ENCODE measurements around the gene MEGF11. TPM values are rescaled to one million over a fixed set of nuclear protein-coding genes. Genes with fewer than 3 reads are reported as not detected.

MEGF11 gene
- total RNA-seq, 1 donor from 2014 or later: 0.25 TPM

DNA sequence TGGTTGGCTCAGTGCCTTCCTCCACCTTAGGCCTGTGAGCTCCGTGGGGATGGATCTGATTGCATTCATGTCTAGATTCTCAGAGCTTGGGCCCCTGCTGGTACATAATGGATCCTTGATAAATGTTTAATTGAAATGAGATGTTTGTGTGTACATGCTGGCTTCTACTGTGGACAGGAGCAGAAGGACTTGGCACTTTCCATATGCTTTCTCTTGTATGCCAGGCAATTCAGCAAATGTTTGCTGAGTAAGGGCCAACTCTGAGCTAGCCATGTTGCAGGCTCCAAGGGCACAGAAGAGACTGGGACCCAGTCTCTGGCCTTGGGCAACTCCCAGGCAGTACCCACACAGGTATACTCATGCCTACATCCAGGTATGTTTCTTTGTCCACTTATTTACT lies 317.3 kb downstream of the MEGF11 start:
- no peaks in the 10 kb centered on the region for H3K4me1 ChIP-seq
- no peak for DNase-seq (ENCODE audit: extremely low spot score in 2 of 2)

DNA sequence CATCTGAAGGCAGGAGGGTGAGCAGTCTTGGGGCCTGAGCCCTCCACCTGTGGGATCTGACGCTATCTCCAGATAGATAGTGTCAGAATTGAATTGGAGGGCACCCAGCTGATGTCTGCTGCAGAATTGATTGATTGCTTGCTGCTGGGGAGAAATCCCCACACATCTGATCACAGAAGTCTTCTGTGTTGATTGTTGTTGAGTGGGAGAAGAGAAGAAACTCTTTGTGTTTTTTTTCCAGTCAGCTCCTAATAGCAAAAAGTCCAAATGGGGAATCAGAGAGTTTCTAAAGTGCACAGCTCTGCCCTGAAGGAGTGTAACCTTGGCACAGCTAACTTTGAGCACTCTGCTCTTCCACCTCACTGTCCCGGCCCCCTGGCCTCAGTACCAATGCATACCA lies 318.2 kb downstream of the MEGF11 start:
- Histone ChIP-seq H3K9me3 (no peaks in the 10 kb centered on the region), H3K27ac (no peak overlapping the region), H3K36me3 (no peaks in the 10 kb centered on the region), H3K4me3 (no peak overlapping the region), H3K27me3 (no peaks in the 10 kb centered on the region), H3K4me1 (no peaks in the 10 kb centered on the region)
- TF ChIP-seq, protein P1, sequence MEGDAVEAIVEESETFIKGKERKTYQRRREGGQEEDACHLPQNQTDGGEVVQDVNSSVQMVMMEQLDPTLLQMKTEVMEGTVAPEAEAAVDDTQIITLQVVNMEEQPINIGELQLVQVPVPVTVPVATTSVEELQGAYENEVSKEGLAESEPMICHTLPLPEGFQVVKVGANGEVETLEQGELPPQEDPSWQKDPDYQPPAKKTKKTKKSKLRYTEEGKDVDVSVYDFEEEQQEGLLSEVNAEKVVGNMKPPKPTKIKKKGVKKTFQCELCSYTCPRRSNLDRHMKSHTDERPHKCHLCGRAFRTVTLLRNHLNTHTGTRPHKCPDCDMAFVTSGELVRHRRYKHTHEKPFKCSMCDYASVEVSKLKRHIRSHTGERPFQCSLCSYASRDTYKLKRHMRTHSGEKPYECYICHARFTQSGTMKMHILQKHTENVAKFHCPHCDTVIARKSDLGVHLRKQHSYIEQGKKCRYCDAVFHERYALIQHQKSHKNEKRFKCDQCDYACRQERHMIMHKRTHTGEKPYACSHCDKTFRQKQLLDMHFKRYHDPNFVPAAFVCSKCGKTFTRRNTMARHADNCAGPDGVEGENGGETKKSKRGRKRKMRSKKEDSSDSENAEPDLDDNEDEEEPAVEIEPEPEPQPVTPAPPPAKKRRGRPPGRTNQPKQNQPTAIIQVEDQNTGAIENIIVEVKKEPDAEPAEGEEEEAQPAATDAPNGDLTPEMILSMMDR (IDR thresholded peaks at IDR 0.05): no peak
- TF ChIP-seq POLR2A (IDR thresholded peaks at IDR 0.05): no peak
- TF ChIP-seq POLR2AphosphoS5 (IDR thresholded peaks at IDR 0.05; ENCODE audit: insufficient read depth in 1 of 2, low read depth in 1 of 2): no peak
- intact Hi-C loops (cut with DNase I): no loop called here
- DNase-seq (ENCODE audit: extremely low spot score in 2 of 2): no peak

More for the DNA sequence above, 317.3 kb downstream of the MEGF11 start:
- Histone ChIP-seq H3K36me3 (no peaks in the 10 kb centered on the region), H3K4me3 (no peak overlapping the region), H3K27ac (no peak overlapping the region), H3K9me3 (no peaks in the 10 kb centered on the region), H3K27me3 (no peaks in the 10 kb centered on the region)
- intact Hi-C loops (cut with DNase I): no loop called here
- TF ChIP-seq, protein P1 (IDR thresholded peaks at IDR 0.05): no peak
- TF ChIP-seq POLR2AphosphoS5 (IDR thresholded peaks at IDR 0.05; ENCODE audit: insufficient read depth in 1 of 2, low read depth in 1 of 2): no peak
- no peak for TF ChIP-seq POLR2A (IDR thresholded peaks at IDR 0.05)

DNA sequence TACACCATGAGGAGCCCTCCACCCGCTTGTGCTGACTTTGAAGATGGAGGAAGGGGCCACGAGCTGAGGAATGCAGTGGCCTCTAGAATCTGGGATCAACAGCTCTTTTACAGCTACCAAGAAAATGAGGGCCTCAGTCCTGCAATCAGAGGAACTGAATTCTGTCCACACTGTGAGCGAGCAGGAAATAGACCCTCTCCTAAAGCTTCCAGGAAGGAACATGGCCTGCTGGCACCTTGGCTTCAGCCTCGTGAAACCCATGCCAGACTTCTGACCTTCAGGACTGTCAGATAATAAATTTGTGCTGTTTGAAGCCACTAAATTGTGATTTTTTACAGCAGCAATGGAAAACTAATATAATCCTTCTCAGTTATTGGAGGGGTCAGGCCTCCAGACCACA lies 322.3 kb downstream of the MEGF11 start:
- Histone ChIP-seq H3K4me1 (no peaks in the 10 kb centered on the region), H3K27me3 (no peaks in the 10 kb centered on the region), H3K4me3 (no peak overlapping the region), H3K9me3 (no peaks in the 10 kb centered on the region), H3K27ac (no peak overlapping the region), H3K36me3 (no peaks in the 10 kb centered on the region)
- intact Hi-C loops (cut with DNase I): no loop called here
- no peak for DNase-seq (ENCODE audit: extremely low spot score in 2 of 2)
- TF ChIP-seq POLR2AphosphoS5 (IDR thresholded peaks at IDR 0.05; ENCODE audit: insufficient read depth in 1 of 2, low read depth in 1 of 2) (no peak), POLR2A (IDR thresholded peaks at IDR 0.05) (no peak)
- TF ChIP-seq, protein P1 (IDR thresholded peaks at IDR 0.05): no peak

DNA sequence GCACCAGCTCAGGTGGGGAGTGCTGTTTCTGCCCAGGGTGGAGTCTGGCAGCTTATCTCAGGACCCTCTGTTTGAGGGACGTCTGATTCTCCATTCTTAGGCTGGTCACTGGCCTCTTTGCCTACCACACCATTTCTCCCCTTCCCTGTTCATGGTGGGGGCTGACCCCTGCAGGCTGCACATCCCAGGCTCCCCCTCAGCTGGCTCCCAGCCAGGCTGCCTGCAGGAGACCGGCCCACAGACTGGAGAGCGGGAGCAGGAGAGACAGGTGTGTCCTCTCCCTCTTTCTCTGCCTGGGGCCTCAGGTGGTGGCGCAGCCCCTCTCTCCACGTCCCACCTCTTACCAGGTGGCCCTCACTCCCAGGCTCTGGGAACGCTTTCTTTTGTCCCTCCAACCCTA lies 323.4 kb downstream of the MEGF11 start:
- Histone ChIP-seq H3K36me3 (no peaks in the 10 kb centered on the region), H3K27ac (no peak overlapping the region), H3K4me1 (no peaks in the 10 kb centered on the region), H3K27me3 (no peaks in the 10 kb centered on the region), H3K9me3 (no peaks in the 10 kb centered on the region), H3K4me3 (no peak overlapping the region)
- intact Hi-C loops (cut with DNase I): no loop called here
- DNase-seq (ENCODE audit: extremely low spot score in 2 of 2): no peak
- TF ChIP-seq POLR2AphosphoS5 (IDR thresholded peaks at IDR 0.05; ENCODE audit: insufficient read depth in 1 of 2, low read depth in 1 of 2) (no peak), POLR2A (IDR thresholded peaks at IDR 0.05) (no peak)
- TF ChIP-seq, protein P1 (IDR thresholded peaks at IDR 0.05): no peak

DNA sequence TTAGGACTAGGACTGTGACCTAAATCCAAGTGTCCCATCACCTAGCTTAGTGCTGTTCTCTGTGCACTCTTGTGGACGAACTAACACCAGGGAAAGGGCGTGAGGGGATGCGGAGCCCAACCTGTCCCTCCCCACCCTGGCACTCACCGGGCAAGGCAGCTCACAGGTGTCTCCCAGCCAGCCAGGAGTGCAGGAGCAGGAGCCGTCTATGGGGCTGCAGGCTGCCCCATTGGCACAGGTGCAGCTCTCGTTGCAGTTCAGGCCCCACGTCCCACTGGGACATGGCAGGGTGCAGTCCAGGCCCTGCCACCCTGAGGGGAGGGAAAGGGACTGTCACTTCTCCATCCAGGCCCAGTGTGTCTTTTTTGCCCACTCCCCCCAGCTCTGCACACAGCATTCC lies 324.0 kb downstream of the MEGF11 start:
- TF ChIP-seq POLR2A (IDR thresholded peaks at IDR 0.05) (no peak), POLR2AphosphoS5 (IDR thresholded peaks at IDR 0.05; ENCODE audit: insufficient read depth in 1 of 2, low read depth in 1 of 2) (no peak)
- TF ChIP-seq, protein P1 (IDR thresholded peaks at IDR 0.05): no peak

More for the DNA sequence above, 324.0 kb downstream of the MEGF11 start:
- Histone ChIP-seq H3K4me1 (no peaks in the 10 kb centered on the region), H3K27ac (no peak overlapping the region), H3K36me3 (no peaks in the 10 kb centered on the region), H3K27me3 (no peaks in the 10 kb centered on the region), H3K9me3 (no peaks in the 10 kb centered on the region), H3K4me3 (no peak overlapping the region)
- DNase-seq (ENCODE audit: extremely low spot score in 2 of 2): no peak
- intact Hi-C loops (cut with DNase I): no loop called here
